Esophagus muscularis mucosa (tissue), 4 donors: ENCODE data around the gene STARD9. TPM values are rescaled to one million over a fixed set of nuclear protein-coding genes. Genes with fewer than 3 reads are reported as not detected.

Experiments used
- DNase-seq: peaks from one replicate; pipeline ENCODE4 v3.0.0-alpha.2; 2017; ENCODE audit errors: extremely low spot score
- H3K27ac ChIP-seq, 4 donors: fragments of 200-600 bp; sonication (generic); replicated peaks in 1 of 4; 1 replicate in 3 of 4; 2 replicates in 1 of 4; pipeline ENCODE4 v1.5.1; 2016 to 2019; ENCODE audit warnings: mild to moderate bottlenecking in 1 of 4
- H3K27me3 ChIP-seq, 4 donors: fragments of 200-600 bp; sonication (generic); one replicate each; pipeline versions ENCODE4 v1.5.1 to v1.6.0; 2016 to 2019
- H3K36me3 ChIP-seq, 4 donors: fragments of 200-600 bp; sonication (generic); one replicate each; pipeline ENCODE4 v1.5.1; 2016 to 2019
- H3K4me1 ChIP-seq, 4 donors: fragments of 200-600 bp; sonication (generic); one replicate each; pipeline ENCODE4 v1.5.1; 2016 to 2019
- H3K4me3 ChIP-seq, 4 donors: fragments of 200-600 bp; sonication (generic); 1 replicate in 2 of 4; 2 replicates in 2 of 4; pipeline ENCODE4 v1.5.1; 2016 to 2019; ENCODE audit warnings: mild to moderate bottlenecking in 4 of 4, moderate library complexity in 1 of 4
- H3K9me3 ChIP-seq, 4 donors: fragments of 200-600 bp; sonication (generic); 1 replicate in 3 of 4; 2 replicates in 1 of 4; pipeline ENCODE4 v1.5.1; 2016 to 2019
- EP300 ChIP-seq: sonication (generic); formaldehyde crosslinking; IDR thresholded peaks from one replicate; pipeline ENCODE4 v1.6.1; 2017; ENCODE audit warnings: antibody characterized with exemption
- POLR2A ChIP-seq: fragments of 450-650 bp; IDR thresholded peaks from one replicate; pipeline ENCODE4 v1.6.1; 2017; ENCODE audit warnings: antibody characterized with exemption, moderate library complexity, mild to moderate bottlenecking, low read depth
- POLR2AphosphoS5 ChIP-seq, 2 donors: sonication (generic); formaldehyde crosslinking; IDR thresholded peaks; one replicate each; pipeline ENCODE4 v1.6.1; 2017; ENCODE audit warnings: antibody characterized with exemption in 2 of 2
- WGBS: methylation state at CpG from one replicate; pipeline ENCODE4 v1.1.5; 2018; 5-methylcytosine and 5-hydroxymethylcytosine counted together
- intact Hi-C: fragments of 100-400 bp; cut with DNase I; formaldehyde crosslinking; loops from one replicate; pipeline ENCODE4 v1.15.1; 2023
- total RNA-seq, 4 donors: library from RNA; depleted of rRNA; stranded (reverse); fragments of >200 nt; gene quantifications; one replicate each; pipeline versions ENCODE4 v1.1.0 to v1.2.1, GENCODE V29; 2016
- TF ChIP-seq, protein P1 (sequence below), 3 experiments: fragments of 200-600 bp in 2 of 3; fragments of 450-650 bp in 1 of 3; sonication (generic) in 2 of 3; IDR thresholded peaks; one replicate each; pipeline ENCODE4 v1.5.1; 2017 to 2019; ENCODE audit warnings: antibody characterized with exemption in 3 of 3, mild to moderate bottlenecking in 2 of 3, moderate library complexity in 1 of 3

Gene STARD9
- total RNA-seq, 4 donors from 2014 or later = 14.2 to 46.9 (median 33.3) TPM

DNA sequence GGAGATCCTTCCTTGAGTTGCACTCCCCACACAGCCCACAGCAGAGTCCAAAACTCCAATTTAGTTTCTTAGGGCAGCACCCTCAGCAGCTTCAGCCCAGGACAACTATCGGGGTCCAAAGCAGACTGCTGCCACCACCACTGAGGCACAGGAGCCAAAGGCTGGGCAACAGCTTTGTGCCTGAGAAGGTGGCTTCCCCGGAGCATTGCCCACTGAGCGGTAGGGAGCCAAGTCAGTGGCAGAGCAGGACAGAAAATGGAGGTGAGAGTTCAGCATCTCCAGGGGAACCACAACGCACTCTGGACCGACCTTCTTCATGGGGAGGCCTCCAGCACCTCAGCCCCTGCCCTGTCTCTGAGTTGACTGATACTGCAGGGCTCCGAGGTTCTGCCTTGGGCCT, 118.1 kb downstream of the STARD9 start:
- DNase-seq = no peak
- 91% methylated on average over 6 of the region's 6 CpGs for WGBS
- Histone ChIP-seq H3K4me1 (no peaks in the 10 kb centered on the region), H3K27me3 (no peaks in the 10 kb centered on the region), H3K4me3 (no peak overlapping the region), H3K27ac (no peak overlapping the region), H3K36me3 (peaks cover 46 to 100% (median 93%) of the 10 kb centered on the region in 4 donors), H3K9me3 (no peaks in the 10 kb centered on the region)
- intact Hi-C loops = no loop called here
- TF ChIP-seq POLR2AphosphoS5 (IDR thresholded peaks at IDR 0.05) = no peak
- no peak for TF ChIP-seq EP300
- TF ChIP-seq, protein P1, sequence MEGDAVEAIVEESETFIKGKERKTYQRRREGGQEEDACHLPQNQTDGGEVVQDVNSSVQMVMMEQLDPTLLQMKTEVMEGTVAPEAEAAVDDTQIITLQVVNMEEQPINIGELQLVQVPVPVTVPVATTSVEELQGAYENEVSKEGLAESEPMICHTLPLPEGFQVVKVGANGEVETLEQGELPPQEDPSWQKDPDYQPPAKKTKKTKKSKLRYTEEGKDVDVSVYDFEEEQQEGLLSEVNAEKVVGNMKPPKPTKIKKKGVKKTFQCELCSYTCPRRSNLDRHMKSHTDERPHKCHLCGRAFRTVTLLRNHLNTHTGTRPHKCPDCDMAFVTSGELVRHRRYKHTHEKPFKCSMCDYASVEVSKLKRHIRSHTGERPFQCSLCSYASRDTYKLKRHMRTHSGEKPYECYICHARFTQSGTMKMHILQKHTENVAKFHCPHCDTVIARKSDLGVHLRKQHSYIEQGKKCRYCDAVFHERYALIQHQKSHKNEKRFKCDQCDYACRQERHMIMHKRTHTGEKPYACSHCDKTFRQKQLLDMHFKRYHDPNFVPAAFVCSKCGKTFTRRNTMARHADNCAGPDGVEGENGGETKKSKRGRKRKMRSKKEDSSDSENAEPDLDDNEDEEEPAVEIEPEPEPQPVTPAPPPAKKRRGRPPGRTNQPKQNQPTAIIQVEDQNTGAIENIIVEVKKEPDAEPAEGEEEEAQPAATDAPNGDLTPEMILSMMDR (IDR thresholded peaks at IDR 0.05) = no peak
- no peak for TF ChIP-seq POLR2A

DNA sequence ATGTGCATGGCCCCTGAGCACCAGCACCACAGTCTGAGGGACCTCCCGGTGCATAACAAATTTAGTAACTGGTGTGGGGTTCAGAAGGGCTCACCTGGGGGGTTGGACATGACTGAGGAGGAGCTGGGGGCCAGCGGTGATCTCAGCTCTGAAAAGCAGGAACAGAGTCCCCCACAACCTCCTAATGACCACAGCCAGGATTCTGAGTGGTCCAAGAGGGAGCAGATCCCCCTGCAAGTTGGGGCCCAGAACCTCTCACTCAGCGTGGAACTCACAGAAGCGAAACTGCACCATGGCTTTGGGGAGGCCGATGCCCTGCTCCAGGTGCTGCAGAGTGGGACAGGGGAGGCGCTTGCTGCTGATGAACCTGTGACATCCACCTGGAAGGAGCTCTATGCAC, 118.5 kb downstream of the STARD9 start:
- intact Hi-C loops = no loop called here
- peaks cover 46 to 100% (median 91%) of the 10 kb centered on the region in 4 donors for H3K36me3 ChIP-seq
- H3K4me1 ChIP-seq = no peaks in the 10 kb centered on the region
- H3K27me3 ChIP-seq = no peaks in the 10 kb centered on the region
- no peak overlapping the region for H3K27ac ChIP-seq
- H3K9me3 ChIP-seq = no peaks in the 10 kb centered on the region
- 95% methylated on average over 4 of the region's 6 CpGs for WGBS
- TF ChIP-seq, protein P1 (IDR thresholded peaks at IDR 0.05) = no peak
- DNase-seq = no peak
- H3K4me3 ChIP-seq = no peak overlapping the region

DNA sequence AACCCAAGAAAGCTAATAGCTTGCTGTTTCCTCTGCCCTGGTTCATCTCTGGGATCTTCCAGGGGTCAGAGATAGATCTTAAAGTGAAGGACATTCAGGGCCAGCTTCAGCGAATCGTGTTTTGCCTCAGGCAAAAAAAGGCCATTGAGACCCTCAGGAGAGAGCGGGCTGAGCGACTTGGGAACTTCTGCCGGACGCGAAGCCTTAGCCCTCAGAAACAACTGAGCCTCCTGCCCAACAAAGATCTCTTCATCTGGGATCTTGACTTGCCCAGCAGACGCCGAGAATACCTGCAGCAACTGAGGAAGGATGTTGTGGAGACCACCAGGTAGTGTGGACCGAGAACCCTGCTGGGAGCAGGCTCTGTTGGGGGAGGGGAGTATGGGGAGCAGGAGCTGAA, 119.0 kb downstream of the STARD9 start:
- H3K36me3 ChIP-seq = peaks cover 46 to 100% (median 89%) of the 10 kb centered on the region in 4 donors
- WGBS = 96% methylated on average over 10 of the region's 10 CpGs
- H3K4me3 ChIP-seq = no peak overlapping the region
- H3K9me3 ChIP-seq = no peaks in the 10 kb centered on the region
- DNase-seq = no peak
- no peak overlapping the region for H3K27ac ChIP-seq
- H3K4me1 ChIP-seq = no peaks in the 10 kb centered on the region
- intact Hi-C loops = no loop called here
- TF ChIP-seq POLR2A (no peak), EP300 (no peak), POLR2AphosphoS5 (IDR thresholded peaks at IDR 0.05) (no peak)
- TF ChIP-seq, protein P1 (IDR thresholded peaks at IDR 0.05) = no peak
- H3K27me3 ChIP-seq = no peaks in the 10 kb centered on the region

DNA sequence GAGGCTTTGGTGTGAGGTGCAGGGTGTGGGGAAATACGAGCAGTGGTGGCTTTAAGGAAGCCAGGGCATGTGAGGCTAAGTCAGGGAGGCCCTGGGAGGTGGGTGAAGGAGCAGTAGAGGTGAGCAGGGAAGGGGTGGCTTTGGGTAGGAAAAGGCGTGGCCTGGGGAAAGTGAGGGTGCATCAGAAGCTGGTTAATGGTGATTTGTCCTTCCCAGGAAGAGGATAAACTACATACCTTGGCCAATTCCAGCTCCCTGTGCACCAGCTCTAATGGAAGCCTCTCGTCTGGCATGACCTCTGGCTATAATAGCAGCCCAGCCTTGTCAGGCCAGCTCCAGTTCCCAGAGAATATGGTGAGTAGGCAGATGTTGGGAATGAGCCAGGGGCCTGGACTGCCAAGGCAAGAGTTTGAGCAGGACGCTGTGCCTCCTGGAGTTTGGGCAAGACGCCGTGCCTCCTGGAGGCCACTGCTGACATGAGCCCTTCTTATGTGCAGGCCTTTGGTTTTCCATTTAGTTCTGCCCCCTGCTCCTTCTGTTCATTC, 120.2 kb downstream of the STARD9 start:
- no peak for DNase-seq
- H3K27me3 ChIP-seq = no peaks in the 10 kb centered on the region
- WGBS = 84% methylated on average over 6 of the region's 6 CpGs
- H3K36me3 ChIP-seq = peaks cover 46 to 100% (median 87%) of the 10 kb centered on the region in 4 donors
- H3K9me3 ChIP-seq = peaks cover 0 to under 1% (median 0%) of the 10 kb centered on the region in 4 donors
- intact Hi-C loops = no loop called here
- no peak overlapping the region for H3K4me3 ChIP-seq
- H3K4me1 ChIP-seq = no peaks in the 10 kb centered on the region
- H3K27ac ChIP-seq = no peak overlapping the region
- TF ChIP-seq POLR2AphosphoS5 (IDR thresholded peaks at IDR 0.05) = no peak
- no peak for TF ChIP-seq POLR2A
- TF ChIP-seq, protein P1 (IDR thresholded peaks at IDR 0.05) = no peak
- no peak for TF ChIP-seq EP300

DNA sequence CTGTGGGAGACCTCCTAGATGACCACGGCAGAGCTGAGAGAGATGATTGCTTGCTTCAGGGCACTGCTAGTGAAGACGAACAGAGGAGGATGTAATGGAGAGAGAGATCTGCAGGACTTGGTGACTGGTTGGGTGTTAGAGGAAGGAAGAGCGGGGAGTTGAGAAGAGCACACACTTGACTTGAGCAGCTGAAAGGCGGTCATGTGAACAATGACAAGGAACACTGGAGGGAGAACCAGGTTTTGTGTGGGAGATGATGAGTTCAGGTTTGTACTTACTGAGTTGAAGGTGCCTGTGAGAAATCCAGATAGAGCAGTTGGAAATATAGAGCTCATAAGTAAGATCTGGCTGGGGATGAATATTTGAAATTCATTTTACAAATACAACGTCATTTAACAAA, 121.2 kb downstream of the STARD9 start:
- H3K4me3 ChIP-seq = no peak overlapping the region
- peaks cover 41 to 100% (median 82%) of the 10 kb centered on the region in 4 donors for H3K36me3 ChIP-seq
- WGBS = 85% methylated on average over 5 of the region's 5 CpGs
- TF ChIP-seq POLR2AphosphoS5 (IDR thresholded peaks at IDR 0.05) (no peak), POLR2A (no peak), EP300 (no peak)
- TF ChIP-seq, protein P1 (IDR thresholded peaks at IDR 0.05) = no peak
- DNase-seq = no peak
- H3K9me3 ChIP-seq = peaks cover 0 to 8% (median 0%) of the 10 kb centered on the region in 4 donors
- H3K4me1 ChIP-seq = no peaks in the 10 kb centered on the region
- intact Hi-C loops = no loop called here
- no peaks in the 10 kb centered on the region for H3K27me3 ChIP-seq
- H3K27ac ChIP-seq = no peak overlapping the region
